H1 (cell line): ENCODE measurements around the gene TMEM44. TPM values are rescaled to one million over a fixed set of nuclear protein-coding genes. Genes with fewer than 3 reads are reported as not detected.

Source experiments
- RAD21 ChIP-seq, 2 experiments: IDR thresholded peaks in 1 of 2; conservative IDR thresholded peaks in 1 of 2; 2 replicates each; pipeline ENCODE4 v1.6.1; 2011; ENCODE audit warnings: low read depth in 2 of 2, low read length in 2 of 2, improper control_type of control experiment in 1 of 2, inconsistent platforms in 1 of 2, mild to moderate bottlenecking in 1 of 2, moderate library complexity in 1 of 2
- TAF1 ChIP-seq: IDR thresholded peaks from 2 replicates; pipeline ENCODE4 v1.6.1; 2011; ENCODE audit warnings: mild to moderate bottlenecking, low read depth, low read length
- polyA plus RNA-seq, 7 experiments: library from polyadenylated mRNA; depleted of rRNA in 3 of 7; stranded (reverse) in 5 of 7; unstranded in 2 of 7; fragments of >200 nt in 5 of 7; fragments of 200-250 nt in 2 of 7; gene quantifications; 1 replicate in 5 of 7; 2 replicates in 1 of 7; 4 replicates in 1 of 7; pipeline versions ENCODE4 v1.2.1 to v1.2.3, GENCODE V29; 2011 to 2013; ENCODE audit warnings: missing spikeins in 2 of 7, mixed read lengths in 2 of 7
- total RNA-seq: library from RNA; stranded (reverse); fragmentation: NEBNext Ultra II Directional; extraction: Animal tissue kit (Norgen Biotek cat#: 25700); gene quantifications from 2 replicates; pipeline ENCODE4 v1.2.1, GENCODE V29; 2021

The TMEM44 gene
- total and polyA plus RNA-seq, 2 of the 8 experiments (the other 6 are each of a cell fraction or from before 2014, with no cell fraction given) = 14.0 to 16.7 TPM

- no peak for TF ChIP-seq RAD21 (IDR thresholded peaks at IDR 0.05 in 1 of 2, conservative IDR thresholded peaks at IDR 0.05 in 1 of 2; ENCODE audit: low read depth in 2 of 2, low read length in 2 of 2)
- no peak for TF ChIP-seq TAF1
Measured at GRCh38 chr3:194618858-194619608, 14.2 kb downstream of the TMEM44 start (continued).
